ENCODE measurements around the gene DNAAF1.

The DNAAF1 gene

GRCh38 chr16:84178146-84178765 lies 33.1 kb downstream of the DNAAF1 start:
- Histone ChIP-seq H3K9me2 (replicated peaks; ENCODE audit: control insufficient read depth, low read length) (no peaks in the 10 kb centered on the region), H3K27ac (ENCODE audit: low read depth, low read length) (no peak overlapping the region), H3K9me3 (ENCODE audit: control insufficient read depth, insufficient read depth, low read length) (no peaks in the 10 kb centered on the region), H3K27me3 (ENCODE audit: control insufficient read depth, low read length) (no peaks in the 10 kb centered on the region), H3K79me2 (ENCODE audit: control insufficient read depth, low read length) (peaks cover 7% of the 10 kb centered on the region), H3K36me3 (ENCODE audit: control insufficient read depth, low read length) (peaks cover 47% of the 10 kb centered on the region), H3K4me2 (ENCODE audit: low read length) (no peak overlapping the region), H3K4me3 (ENCODE audit: low read length) (no peak overlapping the region), H3F3A (ENCODE audit: control insufficient read depth, insufficient read depth) (no peaks in the 10 kb centered on the region), H4K20me1 (ENCODE audit: control insufficient read depth, insufficient read depth, low read depth, low read length) (no peaks in the 10 kb centered on the region), H3K4me1 (ENCODE audit: control insufficient read depth, low read length) (no peaks in the 10 kb centered on the region)
- no peak for TF ChIP-seq EZH2phosphoT487 (IDR thresholded peaks at IDR 0.05; ENCODE audit: borderline replicate concordance, low read length)
- TF ChIP-seq, protein P1, sequence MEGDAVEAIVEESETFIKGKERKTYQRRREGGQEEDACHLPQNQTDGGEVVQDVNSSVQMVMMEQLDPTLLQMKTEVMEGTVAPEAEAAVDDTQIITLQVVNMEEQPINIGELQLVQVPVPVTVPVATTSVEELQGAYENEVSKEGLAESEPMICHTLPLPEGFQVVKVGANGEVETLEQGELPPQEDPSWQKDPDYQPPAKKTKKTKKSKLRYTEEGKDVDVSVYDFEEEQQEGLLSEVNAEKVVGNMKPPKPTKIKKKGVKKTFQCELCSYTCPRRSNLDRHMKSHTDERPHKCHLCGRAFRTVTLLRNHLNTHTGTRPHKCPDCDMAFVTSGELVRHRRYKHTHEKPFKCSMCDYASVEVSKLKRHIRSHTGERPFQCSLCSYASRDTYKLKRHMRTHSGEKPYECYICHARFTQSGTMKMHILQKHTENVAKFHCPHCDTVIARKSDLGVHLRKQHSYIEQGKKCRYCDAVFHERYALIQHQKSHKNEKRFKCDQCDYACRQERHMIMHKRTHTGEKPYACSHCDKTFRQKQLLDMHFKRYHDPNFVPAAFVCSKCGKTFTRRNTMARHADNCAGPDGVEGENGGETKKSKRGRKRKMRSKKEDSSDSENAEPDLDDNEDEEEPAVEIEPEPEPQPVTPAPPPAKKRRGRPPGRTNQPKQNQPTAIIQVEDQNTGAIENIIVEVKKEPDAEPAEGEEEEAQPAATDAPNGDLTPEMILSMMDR (IDR thresholded peaks at IDR 0.05; ENCODE audit: low read depth, low read length, poor library complexity, severe bottlenecking): no peak

GRCh38 chr16:84178892-84179611 lies 33.9 kb downstream of the DNAAF1 start:
- no peak overlapping the region for H3K4me3 ChIP-seq (ENCODE audit: low read length)
- peaks cover 52% of the 10 kb centered on the region for H3K36me3 ChIP-seq (ENCODE audit: control insufficient read depth, low read length)
- no peaks in the 10 kb centered on the region for H4K20me1 ChIP-seq (ENCODE audit: control insufficient read depth, insufficient read depth, low read depth, low read length)

GRCh38 chr16:84179612-84180320 lies 34.7 kb downstream of the DNAAF1 start:
- Histone ChIP-seq H3F3A (ENCODE audit: control insufficient read depth, insufficient read depth) (no peaks in the 10 kb centered on the region), H3K27ac (ENCODE audit: low read depth, low read length) (no peak overlapping the region), H3K4me1 (ENCODE audit: control insufficient read depth, low read length) (no peaks in the 10 kb centered on the region), H3K36me3 (ENCODE audit: control insufficient read depth, low read length) (peaks cover 59% of the 10 kb centered on the region), H3K27me3 (ENCODE audit: control insufficient read depth, low read length) (no peaks in the 10 kb centered on the region), H3K9me3 (ENCODE audit: control insufficient read depth, insufficient read depth, low read length) (no peaks in the 10 kb centered on the region), H3K4me2 (ENCODE audit: low read length) (no peak overlapping the region), H4K20me1 (ENCODE audit: control insufficient read depth, insufficient read depth, low read depth, low read length) (no peaks in the 10 kb centered on the region), H3K4me3 (ENCODE audit: low read length) (no peak overlapping the region), H3K79me2 (ENCODE audit: control insufficient read depth, low read length) (peaks cover 22% of the 10 kb centered on the region), H3K9me2 (replicated peaks; ENCODE audit: control insufficient read depth, low read length) (no peaks in the 10 kb centered on the region)
- TF ChIP-seq, protein P1 (IDR thresholded peaks at IDR 0.05; ENCODE audit: low read depth, low read length, poor library complexity, severe bottlenecking): no peak
- TF ChIP-seq EZH2phosphoT487 (IDR thresholded peaks at IDR 0.05; ENCODE audit: borderline replicate concordance, low read length): no peak

More at GRCh38 chr16:84178892-84179611, 33.9 kb downstream of the DNAAF1 start:
- no peaks in the 10 kb centered on the region for H3K9me3 ChIP-seq (ENCODE audit: control insufficient read depth, insufficient read depth, low read length)
- no peaks in the 10 kb centered on the region for H3F3A ChIP-seq (ENCODE audit: control insufficient read depth, insufficient read depth)
- H3K4me1 ChIP-seq (ENCODE audit: control insufficient read depth, low read length): no peaks in the 10 kb centered on the region
- H3K27me3 ChIP-seq (ENCODE audit: control insufficient read depth, low read length): no peaks in the 10 kb centered on the region
- no peak overlapping the region for H3K4me2 ChIP-seq (ENCODE audit: low read length)
- TF ChIP-seq, protein P1 (IDR thresholded peaks at IDR 0.05; ENCODE audit: low read depth, low read length, poor library complexity, severe bottlenecking): no peak
- no peak for TF ChIP-seq EZH2phosphoT487 (IDR thresholded peaks at IDR 0.05; ENCODE audit: borderline replicate concordance, low read length)
- no peaks in the 10 kb centered on the region for H3K9me2 ChIP-seq (replicated peaks; ENCODE audit: control insufficient read depth, low read length)
- H3K79me2 ChIP-seq (ENCODE audit: control insufficient read depth, low read length): peaks cover 15% of the 10 kb centered on the region
- H3K27ac ChIP-seq (ENCODE audit: low read depth, low read length): no peak overlapping the region
